ENCODE data around the gene FEZ2. TPM values are rescaled to one million over a fixed set of nuclear protein-coding genes. Genes with fewer than 3 reads are reported as not detected.
A peak's percentile ranks its signal among the peaks of the same experiment; 100 is the strongest.

The FEZ2 gene
- total RNA-seq, 1 donor from 2014 or later: 50.5 TPM

GRCh38 chr2:36511858-36512603 lies 85.9 kb downstream of the FEZ2 start:
- no peak for DNase-seq (ENCODE audit: extremely low spot score, unreplicated experiment)
- peaks cover 45% of the 10 kb centered on the region for H3K36me3 Mint-ChIP-seq (ENCODE audit: unreplicated experiment)
- H3K4me1 Mint-ChIP-seq (ENCODE audit: unreplicated experiment): peaks cover 41% of the 10 kb centered on the region
- TF ChIP-seq, protein P1, sequence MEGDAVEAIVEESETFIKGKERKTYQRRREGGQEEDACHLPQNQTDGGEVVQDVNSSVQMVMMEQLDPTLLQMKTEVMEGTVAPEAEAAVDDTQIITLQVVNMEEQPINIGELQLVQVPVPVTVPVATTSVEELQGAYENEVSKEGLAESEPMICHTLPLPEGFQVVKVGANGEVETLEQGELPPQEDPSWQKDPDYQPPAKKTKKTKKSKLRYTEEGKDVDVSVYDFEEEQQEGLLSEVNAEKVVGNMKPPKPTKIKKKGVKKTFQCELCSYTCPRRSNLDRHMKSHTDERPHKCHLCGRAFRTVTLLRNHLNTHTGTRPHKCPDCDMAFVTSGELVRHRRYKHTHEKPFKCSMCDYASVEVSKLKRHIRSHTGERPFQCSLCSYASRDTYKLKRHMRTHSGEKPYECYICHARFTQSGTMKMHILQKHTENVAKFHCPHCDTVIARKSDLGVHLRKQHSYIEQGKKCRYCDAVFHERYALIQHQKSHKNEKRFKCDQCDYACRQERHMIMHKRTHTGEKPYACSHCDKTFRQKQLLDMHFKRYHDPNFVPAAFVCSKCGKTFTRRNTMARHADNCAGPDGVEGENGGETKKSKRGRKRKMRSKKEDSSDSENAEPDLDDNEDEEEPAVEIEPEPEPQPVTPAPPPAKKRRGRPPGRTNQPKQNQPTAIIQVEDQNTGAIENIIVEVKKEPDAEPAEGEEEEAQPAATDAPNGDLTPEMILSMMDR (IDR thresholded peaks at IDR 0.05): no peak
- no peak overlapping the region for H3K4me3 Mint-ChIP-seq (ENCODE audit: unreplicated experiment)
- H3K27ac Mint-ChIP-seq (ENCODE audit: unreplicated experiment): peak overlapping the region; percentile 76
- no peaks in the 10 kb centered on the region for H3K27me3 Mint-ChIP-seq (ENCODE audit: unreplicated experiment)
- no peaks in the 10 kb centered on the region for H3K9me3 Mint-ChIP-seq (ENCODE audit: unreplicated experiment)

- H3K36me3 Mint-ChIP-seq (ENCODE audit: unreplicated experiment): peaks cover 32% of the 10 kb centered on the region
- peaks cover 29% of the 10 kb centered on the region for H3K4me1 Mint-ChIP-seq (ENCODE audit: unreplicated experiment)
- no peaks in the 10 kb centered on the region for H3K9me3 Mint-ChIP-seq (ENCODE audit: unreplicated experiment)
- no peaks in the 10 kb centered on the region for H3K27me3 Mint-ChIP-seq (ENCODE audit: unreplicated experiment)
- H3K4me3 Mint-ChIP-seq (ENCODE audit: unreplicated experiment): no peak overlapping the region
- DNase-seq (ENCODE audit: extremely low spot score, unreplicated experiment): no peak
- no peak overlapping the region for H3K27ac Mint-ChIP-seq (ENCODE audit: unreplicated experiment)
- TF ChIP-seq, protein P1 (IDR thresholded peaks at IDR 0.05): no peak
These were observed 88.9 kb downstream of the FEZ2 start for GRCh38 chr2:36509075-36509474.

DNA sequence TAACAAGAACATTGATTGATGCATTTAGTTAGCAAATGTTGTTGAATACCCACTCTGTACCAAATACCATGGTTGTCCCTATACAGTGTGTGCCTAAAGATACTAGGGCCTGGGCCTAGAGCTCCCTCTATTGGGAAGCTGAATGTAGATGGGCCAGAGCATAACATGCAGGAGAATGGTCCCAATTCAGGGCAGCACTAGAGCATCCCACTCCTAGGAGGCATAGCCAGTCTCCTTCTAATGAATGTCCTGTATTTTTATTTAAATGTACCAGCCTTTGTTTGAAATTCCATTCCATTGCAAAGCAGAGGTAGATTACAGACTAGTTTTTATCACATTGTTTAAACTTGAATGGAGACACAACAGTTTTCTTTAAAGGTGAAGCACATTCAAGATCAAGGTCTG lies 90.6 kb downstream of the FEZ2 start:
- Mint-ChIP-seq H3K27ac (ENCODE audit: unreplicated experiment) (peak overlapping the region; percentile 54), H3K9me3 (ENCODE audit: unreplicated experiment) (no peaks in the 10 kb centered on the region), H3K4me3 (ENCODE audit: unreplicated experiment) (no peak overlapping the region), H3K4me1 (ENCODE audit: unreplicated experiment) (peaks cover 19% of the 10 kb centered on the region), H3K36me3 (ENCODE audit: unreplicated experiment) (peaks cover 22% of the 10 kb centered on the region), H3K27me3 (ENCODE audit: unreplicated experiment) (no peaks in the 10 kb centered on the region)
- DNase-seq (ENCODE audit: extremely low spot score, unreplicated experiment): no peak
- TF ChIP-seq, protein P1 (IDR thresholded peaks at IDR 0.05): peak; percentile 91

Other genes with a start within 250 kb of the FEZ2 start
- 167 and 194 TPM in 2 replicates for gene CRIM1, start 242.4 kb downstream of the FEZ2 start, total RNA-seq
- 10.7 and 11.4 TPM in 2 replicates for gene VIT, start 98.5 kb upstream of the FEZ2 start, total RNA-seq

Data from osteocyte (in vitro differentiated cells).